Skin epidermis (tissue), 12 donors: ENCODE results near the gene EML4.
"Not testable (repeated sequence)": the region's sequence is repeated elsewhere in the genome, so short reads cannot be mapped to it uniquely, and the experiment has no call there.

Experiments used
- H3K27ac ChIP-seq, 21 experiments: fragments of 200-600 bp; sonication (generic) in 11 of 21; one replicate each; pipeline ENCODE4 v1.5.0; 2020; ENCODE audit warnings: mild to moderate bottlenecking in 3 of 21, inconsistent platforms in 2 of 21, moderate library complexity in 2 of 21
- H3K4me3 ChIP-seq, 7 experiments: fragments of 200-600 bp; sonication (generic) in 2 of 7; one replicate each; pipeline ENCODE4 v1.5.0; 2020; ENCODE audit warnings: inconsistent platforms in 2 of 7, mild to moderate bottlenecking in 2 of 7, moderate library complexity in 1 of 7

Gene EML4

GRCh38 chr2:42315844-42316470, 146.8 kb downstream of the EML4 start:
- Histone ChIP-seq H3K4me3 (no peak overlapping the region), H3K27ac (no peak overlapping the region)

GRCh38 chr2:42316910-42317309, 147.8 kb downstream of the EML4 start:
- H3K4me3 ChIP-seq = no peak overlapping the region
- no peak overlapping the region for H3K27ac ChIP-seq

GRCh38 chr2:42317486-42317885, 148.3 kb downstream of the EML4 start:
- Histone ChIP-seq H3K27ac (peak overlapping the region in 1 of 21 experiments; percentile 8), H3K4me3 (no peak overlapping the region)

GRCh38 chr2:42317945-42318344, 148.8 kb downstream of the EML4 start:
- Histone ChIP-seq H3K4me3 (no peak overlapping the region), H3K27ac (peak overlapping the region in 1 of 21 experiments; percentile 8)

- no peak overlapping the region for H3K4me3 ChIP-seq
- H3K27ac ChIP-seq = no peak overlapping the region
These were observed 150.1 kb downstream of the EML4 start for GRCh38 chr2:42319265-42319664.

- Histone ChIP-seq H3K4me3 (no peak overlapping the region), H3K27ac (no peak overlapping the region)
These were observed 152.4 kb downstream of the EML4 start for GRCh38 chr2:42321452-42322064.

- no peak overlapping the region for H3K4me3 ChIP-seq
- H3K27ac ChIP-seq = no peak overlapping the region
These were observed 155.1 kb downstream of the EML4 start for GRCh38 chr2:42324244-42324643.

- H3K4me3 ChIP-seq = no peak overlapping the region
These were observed 155.8 kb downstream of the EML4 start for GRCh38 chr2:42324949-42325348.

GRCh38 chr2:42325609-42326008, 156.5 kb downstream of the EML4 start:
- Histone ChIP-seq H3K27ac (no peak overlapping the region), H3K4me3 (no peak overlapping the region)

More at GRCh38 chr2:42324949-42325348, 155.8 kb downstream of the EML4 start:
- H3K27ac ChIP-seq = no peak overlapping the region

GRCh38 chr2:42327125-42327524, 158.0 kb downstream of the EML4 start:
- no peak overlapping the region for H3K27ac ChIP-seq
- H3K4me3 ChIP-seq = no peak overlapping the region

- Histone ChIP-seq H3K27ac (no peak overlapping the region), H3K4me3 (no peak overlapping the region)
These were observed 159.1 kb downstream of the EML4 start for GRCh38 chr2:42328148-42328833.

GRCh38 chr2:42328923-42329322, 159.8 kb downstream of the EML4 start:
- H3K27ac ChIP-seq = no peak overlapping the region
- H3K4me3 ChIP-seq = no peak overlapping the region

GRCh38 chr2:42329736-42330135, 160.6 kb downstream of the EML4 start:
- H3K4me3 ChIP-seq = no peak overlapping the region
- no peak overlapping the region for H3K27ac ChIP-seq

- H3K27ac ChIP-seq = no peak overlapping the region
- no peak overlapping the region for H3K4me3 ChIP-seq
These were observed 162.6 kb downstream of the EML4 start for GRCh38 chr2:42331569-42332284.

- Histone ChIP-seq H3K27ac (no peak overlapping the region), H3K4me3 (no peak overlapping the region)
These were observed 163.4 kb downstream of the EML4 start for GRCh38 chr2:42332575-42332974.

GRCh38 chr2:42333579-42333978, 164.4 kb downstream of the EML4 start:
- no peak overlapping the region for H3K27ac ChIP-seq
- no peak overlapping the region for H3K4me3 ChIP-seq

GRCh38 chr2:42334220-42334619, 165.1 kb downstream of the EML4 start:
- Histone ChIP-seq H3K27ac (no peak overlapping the region), H3K4me3 (no peak overlapping the region)

- not testable (repeated sequence) for H3K27ac ChIP-seq
These were observed 165.7 kb downstream of the EML4 start for GRCh38 chr2:42334865-42335264.

GRCh38 chr2:42335514-42336104, 166.5 kb downstream of the EML4 start:
- Histone ChIP-seq H3K4me3 (no peak overlapping the region), H3K27ac (no peak overlapping the region)

More at GRCh38 chr2:42334865-42335264, 165.7 kb downstream of the EML4 start:
- H3K4me3 ChIP-seq = not testable (repeated sequence)

- Histone ChIP-seq H3K4me3 (no peak overlapping the region), H3K27ac (no peak overlapping the region)
These were observed 167.3 kb downstream of the EML4 start for GRCh38 chr2:42336361-42336965.
